Epithelial cell of prostate (primary cell): ENCODE data around the gene CFAP161.
"Not testable (repeated sequence)": the region's sequence is repeated elsewhere in the genome, so short reads cannot be mapped to it uniquely, and the experiment has no call there.

ENCODE experiments used
- DNase-seq: peaks from one replicate; pipeline ENCODE4 v3.0.0-alpha.2; 2011; ENCODE audit warnings: low read depth, low spot score
- H3K27ac ChIP-seq: fragments of 450-650 bp; 2 replicates; pipeline ENCODE4 v1.5.1; 2017; ENCODE audit warnings: mild to moderate bottlenecking

Gene CFAP161

GRCh38 chr15:81156324-81156723 is 22.3 kb downstream of the CFAP161 start:
- peak overlapping the region; percentile 65 for H3K27ac ChIP-seq
- no peak for DNase-seq

- no peak for DNase-seq
- peak overlapping the region; percentile 65 for H3K27ac ChIP-seq
Measured at GRCh38 chr15:81157195-81157938, 23.3 kb downstream of the CFAP161 start.

GRCh38 chr15:81157939-81158223 is 23.8 kb downstream of the CFAP161 start:
- DNase-seq, result no peak
- peak overlapping the region; percentile 65 for H3K27ac ChIP-seq

GRCh38 chr15:81158561-81158960 is 24.5 kb downstream of the CFAP161 start:
- peak overlapping the region; percentile 65 for H3K27ac ChIP-seq
- DNase-seq, result not testable (repeated sequence)

GRCh38 chr15:81160312-81161159 is 26.5 kb downstream of the CFAP161 start:
- H3K27ac ChIP-seq, result no peak overlapping the region
- peak; percentile 27 for DNase-seq

- no peak for DNase-seq
- no peak overlapping the region for H3K27ac ChIP-seq
Measured at GRCh38 chr15:81161160-81161673, 27.1 kb downstream of the CFAP161 start.

GRCh38 chr15:81161851-81162250 is 27.8 kb downstream of the CFAP161 start:
- H3K27ac ChIP-seq, result no peak overlapping the region
- no peak for DNase-seq

GRCh38 chr15:81163961-81164800 is 30.1 kb downstream of the CFAP161 start:
- DNase-seq, result peak; percentile 14
- H3K27ac ChIP-seq, result no peak overlapping the region

- H3K27ac ChIP-seq, result no peak overlapping the region
- no peak for DNase-seq
Measured at GRCh38 chr15:81165535-81165934, 31.5 kb downstream of the CFAP161 start.

GRCh38 chr15:81166636-81167305 is 32.7 kb downstream of the CFAP161 start:
- H3K27ac ChIP-seq, result no peak overlapping the region
- no peak for DNase-seq

- H3K27ac ChIP-seq, result no peak overlapping the region
- no peak for DNase-seq
Measured at GRCh38 chr15:81168131-81168526, 34.1 kb downstream of the CFAP161 start.

GRCh38 chr15:81168644-81169043 is 34.6 kb downstream of the CFAP161 start:
- DNase-seq, result no peak
- no peak overlapping the region for H3K27ac ChIP-seq

GRCh38 chr15:81170511-81170910 is 36.4 kb downstream of the CFAP161 start:
- no peak overlapping the region for H3K27ac ChIP-seq
- no peak for DNase-seq

GRCh38 chr15:81171286-81171685 is 37.2 kb downstream of the CFAP161 start:
- H3K27ac ChIP-seq, result no peak overlapping the region
- no peak for DNase-seq

- no peak for DNase-seq
- no peak overlapping the region for H3K27ac ChIP-seq
Measured at GRCh38 chr15:81174125-81174791, 40.2 kb downstream of the CFAP161 start.

GRCh38 chr15:81174792-81175327 is 40.8 kb downstream of the CFAP161 start:
- DNase-seq, result no peak
- H3K27ac ChIP-seq, result no peak overlapping the region

- DNase-seq, result no peak
- H3K27ac ChIP-seq, result no peak overlapping the region
Measured at GRCh38 chr15:81175496-81175895, 41.4 kb downstream of the CFAP161 start.

- no peak overlapping the region for H3K27ac ChIP-seq
- no peak for DNase-seq
Measured at GRCh38 chr15:81176291-81176893, 42.3 kb downstream of the CFAP161 start.

- no peak overlapping the region for H3K27ac ChIP-seq
- no peak for DNase-seq
Measured at GRCh38 chr15:81178365-81178764, 44.3 kb downstream of the CFAP161 start.
